K562 (cell line): ENCODE measurements around the gene SPTBN4. TPM values are rescaled to one million over a fixed set of nuclear protein-coding genes. Genes with fewer than 3 reads are reported as not detected.

Experiments used
- ARHGAP35 ChIP-seq: fragments of 450-650 bp; IDR thresholded peaks from 2 replicates; pipeline ENCODE4 v1.6.1; 2018; ENCODE audit not compliant: partially characterized antibody
- CBX5 ChIP-seq: IDR thresholded peaks from 2 replicates; pipeline ENCODE4 v1.6.1; 2014; ENCODE audit warnings: low read depth, borderline replicate concordance
- CHD4 ChIP-seq: fragments of 200-600 bp; sonication (generic); IDR thresholded peaks from 3 replicates; pipeline ENCODE4 v1.6.1; 2012; ENCODE audit warnings: low read depth, mild to moderate bottlenecking, mixed read lengths, low read length, inconsistent platforms; ENCODE audit not compliant: insufficient read depth, insufficient replicate concordance, poor library complexity, severe bottlenecking
- EP300 ChIP-seq: IDR thresholded peaks from 2 replicates; pipeline ENCODE4 v1.6.1; 2012; ENCODE audit warnings: low read length, improper control_type of control experiment
- KLF6 ChIP-seq: fragments of 250-450 bp; sonication (Bioruptor Pico); IDR thresholded peaks from 2 replicates; pipeline ENCODE4 v1.4.0; 2020; ENCODE audit warnings: mild to moderate bottlenecking, moderate library complexity, borderline replicate concordance
- MYNN ChIP-seq, 2 experiments: sonication (generic); formaldehyde crosslinking in 1 of 2; IDR thresholded peaks; 2 replicates each; pipeline versions ENCODE4 v1.5.0 to v1.6.1; 2016 to 2020; ENCODE audit warnings: antibody characterized with exemption in 1 of 2, missing genetic modification reagents in 1 of 2
- NFE2L1 ChIP-seq: fragments of 450-650 bp; IDR thresholded peaks from 2 replicates; pipeline ENCODE4 v1.6.1; 2016; ENCODE audit warnings: missing genetic modification characterization, low read depth, mild to moderate bottlenecking, missing compliant biosample characterization, moderate library complexity, borderline replicate concordance
- OTX1 ChIP-seq: fragments of 450-650 bp; formaldehyde crosslinking; IDR thresholded peaks from 2 replicates; pipeline ENCODE4 v1.4.0; 2022; ENCODE audit warnings: mild to moderate bottlenecking
- PTBP1 ChIP-seq: fragments of 200-400 bp; formaldehyde crosslinking; IDR thresholded peaks from 2 replicates; pipeline ENCODE4 v1.6.1; 2017; ENCODE audit warnings: low read depth, low read length
- RBBP5 ChIP-seq: fragments of 200-600 bp; sonication (generic); IDR thresholded peaks from 2 replicates; pipeline ENCODE4 v1.6.1; 2012; ENCODE audit warnings: borderline replicate concordance, mild to moderate bottlenecking, low read length, control low read depth, inconsistent platforms; ENCODE audit not compliant: insufficient read depth, poor library complexity, severe bottlenecking
- RCOR1 ChIP-seq, 2 experiments: IDR thresholded peaks; 2 replicates each; pipeline ENCODE4 v1.6.1; 2012; ENCODE audit warnings: low read depth in 2 of 2, low read length in 2 of 2, borderline replicate concordance in 1 of 2, improper control_type of control experiment in 1 of 2
- RHOXF2B ChIP-seq: fragments of 250-450 bp; sonication (Bioruptor Pico); conservative IDR thresholded peaks from 2 replicates; pipeline ENCODE4 v1.5.1; 2021
- SMARCA5 ChIP-seq: fragments of 450-650 bp; IDR thresholded peaks from 2 replicates; pipeline ENCODE4 v1.6.1; 2016
- SRF ChIP-seq, 2 experiments: fragments of 250-450, 450-650 bp in 1 of 2; sonication (Bioruptor Pico) in 1 of 2; sonication (generic) in 1 of 2; formaldehyde crosslinking; IDR thresholded peaks; 2 replicates each; pipeline versions ENCODE4 v1.5.0 to v1.5.1; 2020 to 2022; ENCODE audit warnings: mild to moderate bottlenecking in 1 of 2, missing genetic modification reagents in 1 of 2
- TCF7 ChIP-seq: sonication (generic); IDR thresholded peaks from 2 replicates; pipeline ENCODE4 v1.6.1; 2016; ENCODE audit warnings: antibody characterized with exemption, borderline replicate concordance
- TFAM ChIP-seq: fragments of 250-450 bp; sonication (Bioruptor Pico); conservative IDR thresholded peaks from 2 replicates; pipeline ENCODE4 v1.5.0; 2021; ENCODE audit warnings: mild to moderate bottlenecking, moderate library complexity
- YBX1 ChIP-seq: fragments of 450-650 bp; IDR thresholded peaks from 2 replicates; pipeline ENCODE4 v1.7.1; 2016; ENCODE audit warnings: mild to moderate bottlenecking
- ZNF282 ChIP-seq: sonication (generic); formaldehyde crosslinking; IDR thresholded peaks from 2 replicates; pipeline ENCODE4 v1.8.1; 2023; ENCODE audit warnings: missing genetic modification reagents
- polyA plus RNA-seq, 8 experiments: library from polyadenylated mRNA; depleted of rRNA in 4 of 8; stranded (reverse) in 5 of 8; unstranded in 3 of 8; fragments of >200 nt; fragmentation: Nextera tagmentation in 2 of 8; fragmentation: Illumina TruSeq in 1 of 8; extraction: Ambion mirVana in 2 of 8; extraction: Trizol in 1 of 8; gene quantifications; 2 replicates each; pipeline versions ENCODE4 v1.2.1 to v1.2.3, GENCODE V29; 2011 to 2014; ENCODE audit warnings: inconsistent platforms in 1 of 8, missing spikeins in 1 of 8
- total RNA-seq, 7 experiments: library from RNA; depleted of rRNA in 6 of 7; stranded (reverse); fragments of >200 nt in 6 of 7; fragmentation: Illumina TruSeq in 2 of 7; extraction: Trizol in 2 of 7; gene quantifications; 2 replicates each; pipeline versions ENCODE4 v1.2.1 to v1.2.3, GENCODE V29; 2011 to 2021; ENCODE audit warnings: low replicate concordance in 1 of 7
- TF ChIP-seq, protein P1 (sequence below): conservative IDR thresholded peaks from 2 replicates; pipeline ENCODE4 v1.6.1; 2011; ENCODE audit warnings: low read depth, mild to moderate bottlenecking, low read length; ENCODE audit not compliant: control insufficient read depth
- TF ChIP-seq, protein P2 (sequence below): fragments of 250-450 bp; sonication (Bioruptor Pico); IDR thresholded peaks from 2 replicates; pipeline ENCODE4 v1.4.0; 2020; ENCODE audit warnings: mild to moderate bottlenecking, moderate library complexity, borderline replicate concordance
- TF ChIP-seq, protein P3 (sequence below): fragments of 450-650 bp; formaldehyde crosslinking; IDR thresholded peaks from 2 replicates; pipeline ENCODE4 v1.4.0; 2020; ENCODE audit warnings: mild to moderate bottlenecking, moderate library complexity

The SPTBN4 gene
- total and polyA plus RNA-seq, 9 of the 15 experiments (the other 6 are each of a cell fraction or from before 2014, with no cell fraction given), result 0.01 to 1.5 (median 0.86) TPM

DNA sequence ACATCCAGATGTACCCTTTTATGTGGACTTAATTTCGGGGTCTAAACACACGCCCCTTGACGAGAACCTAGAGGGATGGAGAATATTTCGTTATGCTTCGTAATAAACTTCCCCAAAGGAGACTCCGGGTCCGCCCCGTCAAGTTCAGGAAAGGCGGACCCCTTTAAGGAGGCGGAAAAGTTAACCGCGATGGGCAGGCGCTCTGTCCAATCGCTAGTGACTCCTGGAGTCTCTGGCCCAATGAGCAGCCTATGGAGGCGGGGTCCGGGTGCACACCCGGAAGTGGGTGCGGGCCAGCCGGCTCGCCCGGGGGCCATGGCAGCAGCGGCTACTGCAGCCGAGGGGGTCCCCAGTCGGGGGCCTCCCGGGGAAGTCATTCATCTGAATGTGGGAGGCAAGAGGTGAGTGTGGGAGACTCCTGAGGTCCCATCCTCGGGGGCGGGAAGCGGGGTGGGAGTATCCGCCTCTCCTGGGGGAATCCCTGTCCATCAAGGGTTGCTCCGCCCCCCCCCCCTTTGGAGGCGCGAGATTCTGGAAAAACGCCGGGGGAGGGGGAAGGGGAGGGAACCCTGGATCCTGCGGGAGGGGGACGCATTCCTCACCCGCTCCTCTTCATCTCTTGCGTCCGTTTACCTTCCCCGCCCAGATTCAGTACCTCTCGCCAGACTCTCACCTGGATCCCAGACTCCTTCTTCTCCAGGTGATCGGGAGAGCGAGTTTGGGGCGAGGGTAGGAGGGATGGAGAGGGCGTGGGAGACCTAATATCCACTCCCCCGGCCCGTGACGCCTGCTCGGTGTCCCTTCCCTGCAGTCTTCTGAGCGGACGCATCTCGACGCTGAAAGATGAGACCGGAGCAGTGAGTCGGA lies 110.0 kb downstream of the SPTBN4 start, which contains the start of gene SHKBP1 (continued):
- TF ChIP-seq RCOR1 (IDR thresholded peaks at IDR 0.05; ENCODE audit: borderline replicate concordance in 1 of 2, low read depth in 2 of 2, low read length in 2 of 2), result no peak
- TF ChIP-seq RBBP5, result peak; percentile 72
- no peak for TF ChIP-seq OTX1 (CRISPR knock-in tag)
- TF ChIP-seq ZNF282 (CRISPR knock-in tag), result no peak
- TF ChIP-seq, protein P1, sequence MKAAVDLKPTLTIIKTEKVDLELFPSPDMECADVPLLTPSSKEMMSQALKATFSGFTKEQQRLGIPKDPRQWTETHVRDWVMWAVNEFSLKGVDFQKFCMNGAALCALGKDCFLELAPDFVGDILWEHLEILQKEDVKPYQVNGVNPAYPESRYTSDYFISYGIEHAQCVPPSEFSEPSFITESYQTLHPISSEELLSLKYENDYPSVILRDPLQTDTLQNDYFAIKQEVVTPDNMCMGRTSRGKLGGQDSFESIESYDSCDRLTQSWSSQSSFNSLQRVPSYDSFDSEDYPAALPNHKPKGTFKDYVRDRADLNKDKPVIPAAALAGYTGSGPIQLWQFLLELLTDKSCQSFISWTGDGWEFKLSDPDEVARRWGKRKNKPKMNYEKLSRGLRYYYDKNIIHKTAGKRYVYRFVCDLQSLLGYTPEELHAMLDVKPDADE, result peak; percentile 34; the same call in 1 of the 2 replicates
- no peak for TF ChIP-seq YBX1
- TF ChIP-seq CHD4, result no peak
- TF ChIP-seq, protein P2, sequence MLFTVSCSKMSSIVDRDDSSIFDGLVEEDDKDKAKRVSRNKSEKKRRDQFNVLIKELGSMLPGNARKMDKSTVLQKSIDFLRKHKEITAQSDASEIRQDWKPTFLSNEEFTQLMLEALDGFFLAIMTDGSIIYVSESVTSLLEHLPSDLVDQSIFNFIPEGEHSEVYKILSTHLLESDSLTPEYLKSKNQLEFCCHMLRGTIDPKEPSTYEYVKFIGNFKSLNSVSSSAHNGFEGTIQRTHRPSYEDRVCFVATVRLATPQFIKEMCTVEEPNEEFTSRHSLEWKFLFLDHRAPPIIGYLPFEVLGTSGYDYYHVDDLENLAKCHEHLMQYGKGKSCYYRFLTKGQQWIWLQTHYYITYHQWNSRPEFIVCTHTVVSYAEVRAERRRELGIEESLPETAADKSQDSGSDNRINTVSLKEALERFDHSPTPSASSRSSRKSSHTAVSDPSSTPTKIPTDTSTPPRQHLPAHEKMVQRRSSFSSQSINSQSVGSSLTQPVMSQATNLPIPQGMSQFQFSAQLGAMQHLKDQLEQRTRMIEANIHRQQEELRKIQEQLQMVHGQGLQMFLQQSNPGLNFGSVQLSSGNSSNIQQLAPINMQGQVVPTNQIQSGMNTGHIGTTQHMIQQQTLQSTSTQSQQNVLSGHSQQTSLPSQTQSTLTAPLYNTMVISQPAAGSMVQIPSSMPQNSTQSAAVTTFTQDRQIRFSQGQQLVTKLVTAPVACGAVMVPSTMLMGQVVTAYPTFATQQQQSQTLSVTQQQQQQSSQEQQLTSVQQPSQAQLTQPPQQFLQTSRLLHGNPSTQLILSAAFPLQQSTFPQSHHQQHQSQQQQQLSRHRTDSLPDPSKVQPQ (CRISPR knock-in tag), result no peak
- TF ChIP-seq ARHGAP35, result no peak
- TF ChIP-seq PTBP1, result no peak
- no peak for TF ChIP-seq TCF7
- peak in 1 of 2 experiments; percentile 21; a peak in 1 of 4 replicates for TF ChIP-seq SRF (CRISPR knock-in tag; IDR thresholded peaks at IDR 0.05)
- no peak for TF ChIP-seq CBX5
- no peak for TF ChIP-seq RHOXF2B (CRISPR knock-in tag)
- no peak for TF ChIP-seq EP300
- no peak for TF ChIP-seq TFAM (CRISPR knock-in tag)
- no peak for TF ChIP-seq NFE2L1 (tag)
- TF ChIP-seq MYNN (IDR thresholded peaks at IDR 0.05), result no peak
- TF ChIP-seq MYNN (CRISPR knock-in tag; IDR thresholded peaks at IDR 0.05), result no peak
- no peak for TF ChIP-seq KLF6 (CRISPR knock-in tag)
- TF ChIP-seq SMARCA5, result no peak
- TF ChIP-seq, protein P3, sequence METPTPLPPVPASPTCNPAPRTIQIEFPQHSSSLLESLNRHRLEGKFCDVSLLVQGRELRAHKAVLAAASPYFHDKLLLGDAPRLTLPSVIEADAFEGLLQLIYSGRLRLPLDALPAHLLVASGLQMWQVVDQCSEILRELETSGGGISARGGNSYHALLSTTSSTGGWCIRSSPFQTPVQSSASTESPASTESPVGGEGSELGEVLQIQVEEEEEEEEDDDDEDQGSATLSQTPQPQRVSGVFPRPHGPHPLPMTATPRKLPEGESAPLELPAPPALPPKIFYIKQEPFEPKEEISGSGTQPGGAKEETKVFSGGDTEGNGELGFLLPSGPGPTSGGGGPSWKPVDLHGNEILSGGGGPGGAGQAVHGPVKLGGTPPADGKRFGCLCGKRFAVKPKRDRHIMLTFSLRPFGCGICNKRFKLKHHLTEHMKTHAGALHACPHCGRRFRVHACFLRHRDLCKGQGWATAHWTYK (CRISPR knock-in tag), result no peak
